ENCODE measurements around the gene FHIT. TPM values are rescaled to one million over a fixed set of nuclear protein-coding genes. Genes with fewer than 3 reads are reported as not detected.

Gene FHIT
- total and polyA plus RNA-seq, 4 donors: 2.6 to 21.3 (median 8.7) TPM

GRCh38 chr3:60779637-60780036 is 471.6 kb downstream of the FHIT start:
- 90 to 97% methylated on average over 7 of the region's 7 CpGs for WGBS, 2 donors
- no peak for ATAC-seq (ENCODE audit: insufficient read depth, low FRiP score)
- no peak overlapping the region for H3K27ac ChIP-seq (ENCODE audit: low read depth in 1 of 2, low read length in 1 of 2)
- no peaks in the 10 kb centered on the region for H3K4me1 ChIP-seq (ENCODE audit: control insufficient read depth in 5 of 5, insufficient read depth in 5 of 5, low read length in 5 of 5)
- peaks cover 0 to 21% (median 3%) of the 10 kb centered on the region in 4 donors for H3K9me3 ChIP-seq (ENCODE audit: control insufficient read depth in 4 of 4, insufficient read depth in 3 of 4, low read length in 3 of 4)
- no peaks in the 10 kb centered on the region for H3K27me3 ChIP-seq (ENCODE audit: control insufficient read depth in 3 of 3, insufficient read depth in 3 of 3, low read length in 2 of 3)
- H3K4me3 ChIP-seq: no peak overlapping the region
- no peak overlapping the region for H3K9ac ChIP-seq (ENCODE audit: insufficient read depth in 1 of 2, low read length in 2 of 2)
- no peaks in the 10 kb centered on the region for H3K36me3 ChIP-seq (ENCODE audit: control insufficient read depth in 4 of 4, insufficient read depth in 4 of 4, low read length in 4 of 4)
- TF ChIP-seq, protein P1, sequence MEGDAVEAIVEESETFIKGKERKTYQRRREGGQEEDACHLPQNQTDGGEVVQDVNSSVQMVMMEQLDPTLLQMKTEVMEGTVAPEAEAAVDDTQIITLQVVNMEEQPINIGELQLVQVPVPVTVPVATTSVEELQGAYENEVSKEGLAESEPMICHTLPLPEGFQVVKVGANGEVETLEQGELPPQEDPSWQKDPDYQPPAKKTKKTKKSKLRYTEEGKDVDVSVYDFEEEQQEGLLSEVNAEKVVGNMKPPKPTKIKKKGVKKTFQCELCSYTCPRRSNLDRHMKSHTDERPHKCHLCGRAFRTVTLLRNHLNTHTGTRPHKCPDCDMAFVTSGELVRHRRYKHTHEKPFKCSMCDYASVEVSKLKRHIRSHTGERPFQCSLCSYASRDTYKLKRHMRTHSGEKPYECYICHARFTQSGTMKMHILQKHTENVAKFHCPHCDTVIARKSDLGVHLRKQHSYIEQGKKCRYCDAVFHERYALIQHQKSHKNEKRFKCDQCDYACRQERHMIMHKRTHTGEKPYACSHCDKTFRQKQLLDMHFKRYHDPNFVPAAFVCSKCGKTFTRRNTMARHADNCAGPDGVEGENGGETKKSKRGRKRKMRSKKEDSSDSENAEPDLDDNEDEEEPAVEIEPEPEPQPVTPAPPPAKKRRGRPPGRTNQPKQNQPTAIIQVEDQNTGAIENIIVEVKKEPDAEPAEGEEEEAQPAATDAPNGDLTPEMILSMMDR (IDR thresholded peaks at IDR 0.05; ENCODE audit: control extremely low read depth, extremely low read depth): no peak
- no peak for DNase-seq

DNA sequence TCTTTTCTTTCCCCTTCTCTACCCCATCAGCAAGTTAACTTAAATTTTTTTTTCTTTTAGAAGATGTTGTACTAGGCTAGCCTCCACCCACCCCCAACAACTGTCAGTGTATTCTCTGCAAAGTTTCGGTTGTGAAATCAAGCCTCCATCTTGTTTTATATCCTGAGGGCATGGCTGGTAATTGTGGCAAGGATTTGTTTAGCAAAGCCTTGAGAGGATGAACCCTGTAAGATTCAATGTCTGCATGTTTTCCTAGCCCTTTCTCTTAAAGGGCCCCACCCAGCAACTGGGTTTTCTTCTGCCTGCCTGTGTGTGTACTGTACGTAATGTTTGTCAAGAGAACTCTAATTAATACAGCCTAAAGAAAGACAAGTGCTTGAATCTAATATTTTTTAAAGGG is 475.3 kb downstream of the FHIT start:
- H3K36me3 ChIP-seq (ENCODE audit: control insufficient read depth in 4 of 4, insufficient read depth in 4 of 4, low read length in 4 of 4): no peaks in the 10 kb centered on the region
- H3K9ac ChIP-seq (ENCODE audit: insufficient read depth in 1 of 2, low read length in 2 of 2): no peak overlapping the region
- no peaks in the 10 kb centered on the region for H3K27me3 ChIP-seq (ENCODE audit: control insufficient read depth in 3 of 3, insufficient read depth in 3 of 3, low read length in 2 of 3)
- WGBS, 2 donors: 93 to 98% methylated on average over 2 of the region's 2 CpGs
- ATAC-seq (ENCODE audit: insufficient read depth, low FRiP score) (no peak), DNase-seq (no peak)
- no peak overlapping the region for H3K4me3 ChIP-seq
- peaks cover 0 to under 1% (median 0%) of the 10 kb centered on the region in 5 donors for H3K4me1 ChIP-seq (ENCODE audit: control insufficient read depth in 5 of 5, insufficient read depth in 5 of 5, low read length in 5 of 5)
- TF ChIP-seq, protein P1 (IDR thresholded peaks at IDR 0.05; ENCODE audit: control extremely low read depth, extremely low read depth): no peak
- no peak overlapping the region for H3K27ac ChIP-seq (ENCODE audit: low read depth in 1 of 2, low read length in 1 of 2)
- peaks cover 0 to 17% (median 3%) of the 10 kb centered on the region in 4 donors for H3K9me3 ChIP-seq (ENCODE audit: control insufficient read depth in 4 of 4, insufficient read depth in 3 of 4, low read length in 3 of 4)

DNA sequence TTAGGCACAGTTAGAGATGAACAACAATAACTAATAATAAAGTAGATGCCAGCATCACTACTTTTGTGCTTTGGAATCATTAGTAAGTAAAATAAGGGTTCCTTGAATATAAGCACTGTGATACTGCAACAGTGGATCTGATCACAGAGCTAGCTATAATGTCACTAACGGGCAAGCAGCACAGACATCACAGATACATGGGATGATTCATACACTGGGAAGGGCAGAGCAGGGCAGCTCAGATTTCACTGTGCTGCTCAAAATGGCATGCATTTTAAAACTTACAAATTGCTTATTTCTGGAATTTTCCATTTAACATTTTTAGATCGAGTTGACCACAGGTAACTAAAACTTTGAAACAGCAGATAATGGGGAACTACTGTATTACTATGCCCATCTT is 476.6 kb downstream of the FHIT start:
- 92 to 93% methylated on average over 2 of the region's 2 CpGs for WGBS, 2 donors
- Histone ChIP-seq H3K4me1 (ENCODE audit: control insufficient read depth in 5 of 5, insufficient read depth in 5 of 5, low read length in 5 of 5) (peaks cover 0 to 3% (median 0%) of the 10 kb centered on the region in 5 donors), H3K27me3 (ENCODE audit: control insufficient read depth in 3 of 3, insufficient read depth in 3 of 3, low read length in 2 of 3) (no peaks in the 10 kb centered on the region), H3K9ac (ENCODE audit: insufficient read depth in 1 of 2, low read length in 2 of 2) (no peak overlapping the region), H3K9me3 (ENCODE audit: control insufficient read depth in 4 of 4, insufficient read depth in 3 of 4, low read length in 3 of 4) (peaks cover 0 to 7% (median under 1%) of the 10 kb centered on the region in 4 donors), H3K4me3 (no peak overlapping the region), H3K36me3 (ENCODE audit: control insufficient read depth in 4 of 4, insufficient read depth in 4 of 4, low read length in 4 of 4) (no peaks in the 10 kb centered on the region), H3K27ac (ENCODE audit: low read depth in 1 of 2, low read length in 1 of 2) (no peak overlapping the region)
- DNase-seq (no peak), ATAC-seq (ENCODE audit: insufficient read depth, low FRiP score) (no peak)
- TF ChIP-seq, protein P1 (IDR thresholded peaks at IDR 0.05; ENCODE audit: control extremely low read depth, extremely low read depth): no peak

GRCh38 chr3:60772584-60772983 is 478.7 kb downstream of the FHIT start:
- 98% methylated on average over 3 of the region's 3 CpGs for WGBS, 2 donors
- Histone ChIP-seq H3K4me1 (ENCODE audit: control insufficient read depth in 5 of 5, insufficient read depth in 5 of 5, low read length in 5 of 5) (peaks cover 0 to 3% (median 0%) of the 10 kb centered on the region in 5 donors), H3K9ac (ENCODE audit: insufficient read depth in 1 of 2, low read length in 2 of 2) (no peak overlapping the region), H3K36me3 (ENCODE audit: control insufficient read depth in 4 of 4, insufficient read depth in 4 of 4, low read length in 4 of 4) (no peaks in the 10 kb centered on the region), H3K4me3 (no peak overlapping the region), H3K27ac (ENCODE audit: low read depth in 1 of 2, low read length in 1 of 2) (no peak overlapping the region), H3K27me3 (ENCODE audit: control insufficient read depth in 3 of 3, insufficient read depth in 3 of 3, low read length in 2 of 3) (no peaks in the 10 kb centered on the region), H3K9me3 (ENCODE audit: control insufficient read depth in 4 of 4, insufficient read depth in 3 of 4, low read length in 3 of 4) (peaks cover 0 to 6% (median 0%) of the 10 kb centered on the region in 4 donors)
- ATAC-seq (ENCODE audit: insufficient read depth, low FRiP score): no peak
- TF ChIP-seq, protein P1 (IDR thresholded peaks at IDR 0.05; ENCODE audit: control extremely low read depth, extremely low read depth): no peak
- no peak for DNase-seq

Measured in lung (tissue), 12 donors.